Psoas muscle (tissue), 8 donors: ENCODE measurements around the gene SSTR5. TPM values are rescaled to one million over a fixed set of nuclear protein-coding genes. Genes with fewer than 3 reads are reported as not detected.

ENCODE experiments used
- ATAC-seq, 4 donors: fragments of 200-7000 bp; cut with Tn5 transposase; one replicate each; pipeline ENCODE4 v1.9.1; 2020; ENCODE audit warnings: moderate library complexity in 3 of 4, mild to moderate bottlenecking in 2 of 4
- DNase-seq, 2 donors: peaks; one replicate each; pipeline ENCODE4 v3.0.0-alpha.2; 2020
- H3K27ac ChIP-seq: fragments of 200-600 bp; one replicate; pipeline ENCODE4 v1.8.0; 2022
- H3K27me3 ChIP-seq, 3 donors: fragments of 200-600 bp in 1 of 3; one replicate each; pipeline versions ENCODE4 v1.6.1 to v1.8.0; 2013 to 2022; ENCODE audit warnings: low read length in 2 of 3, mild to moderate bottlenecking in 2 of 3, moderate library complexity in 1 of 3; ENCODE audit not compliant: insufficient read depth in 3 of 3
- H3K36me3 ChIP-seq, 2 donors: fragments of 200-600 bp in 1 of 2; one replicate each; pipeline versions ENCODE4 v1.6.1 to v1.8.0; 2013 to 2022; ENCODE audit warnings: low read depth in 1 of 2, mild to moderate bottlenecking in 1 of 2, moderate library complexity in 1 of 2; ENCODE audit not compliant: insufficient read depth in 1 of 2
- H3K4me1 ChIP-seq: fragments of 200-600 bp; one replicate; pipeline ENCODE4 v1.8.0; 2022
- H3K4me3 ChIP-seq: fragments of 200-600 bp; one replicate; pipeline ENCODE4 v1.8.0; 2022; ENCODE audit warnings: mild to moderate bottlenecking
- H3K9me3 ChIP-seq: fragments of 200-600 bp; one replicate; pipeline ENCODE4 v1.8.0; 2022
- CTCF ChIP-seq: fragments of 200-600 bp; IDR thresholded peaks from one replicate; pipeline ENCODE4 v1.8.0; 2022; ENCODE audit warnings: antibody characterized with exemption
- WGBS, 3 donors: extraction: QIAGEN DNeasy Blood & Tissue Kit; methylation state at CpG; one replicate each; pipeline versions ENCODE4 v1.1.6 to v1.1.7; 2013; 5-methylcytosine and 5-hydroxymethylcytosine counted together
- intact Hi-C, 2 donors: fragments of 100-400 bp; cut with DNase I; formaldehyde crosslinking; loops; one replicate each; pipeline versions ENCODE4 v1.11.0 to v1.14.2; 2022
- polyA plus RNA-seq, 3 donors: library from polyadenylated mRNA; stranded (reverse); fragments of 200-250 nt; gene quantifications; one replicate each; pipeline ENCODE4 v1.2.3, GENCODE V29; 2013
- total RNA-seq, 4 donors: library from RNA; stranded (reverse); fragmentation: NEBNext Ultra II Directional in 2 of 4; extraction: Animal tissue kit (Norgen Biotek cat#: 25700) in 2 of 4; gene quantifications; one replicate each; pipeline versions ENCODE4 v1.2.1 to v1.2.4, GENCODE V29; 2021 to 2023
- donor health status: healthy with polysubstance abuse.
- donor health status: DM: no; HTN: no; CAD: no; lungs with moderate emphysema.
- donor health status: Bipolar disorder and iron deficiency.
- donor health status: healthy.
- donor health status: DM: yes; HTN: yes; CAD: no.
- donor health status: DM: no; HTN: no; CAD: no.
- donor health status: DM: no; HTN: no; CAD: no.
- donor health status: DM: yes; HTN: yes; CAD: no.

Gene SSTR5
- total and polyA plus RNA-seq, 7 donors = 0.03 to 0.32 (median 0.08) TPM; not detected in 3

- WGBS, 3 donors = 50 to 56% (median 55%) methylated on average over 29 to 31 of the region's 31 CpGs
- no peak for TF ChIP-seq CTCF
- intact Hi-C loops = loop anchor here in 1 of 2 donors (10.0 kb wide), 1 partner anchor 123 kb away; no protein-coding TSS in a partner anchor
- Histone ChIP-seq H3K9me3 (no peaks in the 10 kb centered on the region), H3K27me3 (peaks cover 0 to 67% (median 26%) of the 10 kb centered on the region in 3 donors), H3K27ac (no peak overlapping the region), H3K4me3 (no peak overlapping the region), H3K36me3 (no peaks in the 10 kb centered on the region), H3K4me1 (no peaks in the 10 kb centered on the region)
- ATAC-seq (no peak), DNase-seq (no peak)
Measured at GRCh38 chr16:1037394-1038257, 34.9 kb upstream of the SSTR5 start.

- Histone ChIP-seq H3K27ac (no peak overlapping the region), H3K36me3 (no peaks in the 10 kb centered on the region), H3K27me3 (peaks cover 0 to 75% (median 27%) of the 10 kb centered on the region in 3 donors), H3K9me3 (no peaks in the 10 kb centered on the region), H3K4me1 (no peaks in the 10 kb centered on the region), H3K4me3 (no peak overlapping the region)
- no peak for ATAC-seq
- no peak for DNase-seq
- no peak for TF ChIP-seq CTCF
- intact Hi-C loops = loop anchor here in 1 of 2 donors (10.0 kb wide), 1 partner anchor 124 kb away; no protein-coding TSS in a partner anchor
- 89 to 94% (median 89%) methylated on average over 12 of the region's 12 CpGs for WGBS, 3 donors
Measured at GRCh38 chr16:1038932-1039331, 33.6 kb upstream of the SSTR5 start.

GRCh38 chr16:1039762-1040161 lies 32.8 kb upstream of the SSTR5 start:
- Histone ChIP-seq H3K27me3 (peaks cover 0 to 82% (median 31%) of the 10 kb centered on the region in 3 donors), H3K36me3 (no peaks in the 10 kb centered on the region), H3K27ac (no peak overlapping the region), H3K4me3 (no peak overlapping the region), H3K4me1 (no peaks in the 10 kb centered on the region), H3K9me3 (no peaks in the 10 kb centered on the region)
- DNase-seq (no peak), ATAC-seq (no peak)
- intact Hi-C loops = loop anchor here in 1 of 2 donors (10.0 kb wide), 1 partner anchor 125 kb away; no protein-coding TSS in a partner anchor
- WGBS, 3 donors = 79 to 82% (median 81%) methylated on average over 11 of the region's 11 CpGs
- no peak for TF ChIP-seq CTCF

GRCh38 chr16:1040346-1040745 lies 32.2 kb upstream of the SSTR5 start:
- no peak overlapping the region for H3K4me3 ChIP-seq
- intact Hi-C loops = no loop called here
- no peaks in the 10 kb centered on the region for H3K4me1 ChIP-seq
- no peak for ATAC-seq
- no peak for TF ChIP-seq CTCF
- no peak overlapping the region for H3K27ac ChIP-seq
- WGBS, 3 donors = 86 to 91% (median 90%) methylated on average over 22 to 29 of the region's 29 CpGs
- no peak for DNase-seq
- H3K27me3 ChIP-seq = peaks cover 0 to 82% (median 27%) of the 10 kb centered on the region in 3 donors
- H3K36me3 ChIP-seq = no peaks in the 10 kb centered on the region
- no peaks in the 10 kb centered on the region for H3K9me3 ChIP-seq
